Glomerular visceral epithelial cell (primary cell): ENCODE results near the gene EIF5A.

Source experiments
- DNase-seq: peaks from one replicate; pipeline ENCODE4 v3.0.0-alpha.2; 2016; ENCODE audit errors: extremely low spot score

Gene EIF5A

DNA sequence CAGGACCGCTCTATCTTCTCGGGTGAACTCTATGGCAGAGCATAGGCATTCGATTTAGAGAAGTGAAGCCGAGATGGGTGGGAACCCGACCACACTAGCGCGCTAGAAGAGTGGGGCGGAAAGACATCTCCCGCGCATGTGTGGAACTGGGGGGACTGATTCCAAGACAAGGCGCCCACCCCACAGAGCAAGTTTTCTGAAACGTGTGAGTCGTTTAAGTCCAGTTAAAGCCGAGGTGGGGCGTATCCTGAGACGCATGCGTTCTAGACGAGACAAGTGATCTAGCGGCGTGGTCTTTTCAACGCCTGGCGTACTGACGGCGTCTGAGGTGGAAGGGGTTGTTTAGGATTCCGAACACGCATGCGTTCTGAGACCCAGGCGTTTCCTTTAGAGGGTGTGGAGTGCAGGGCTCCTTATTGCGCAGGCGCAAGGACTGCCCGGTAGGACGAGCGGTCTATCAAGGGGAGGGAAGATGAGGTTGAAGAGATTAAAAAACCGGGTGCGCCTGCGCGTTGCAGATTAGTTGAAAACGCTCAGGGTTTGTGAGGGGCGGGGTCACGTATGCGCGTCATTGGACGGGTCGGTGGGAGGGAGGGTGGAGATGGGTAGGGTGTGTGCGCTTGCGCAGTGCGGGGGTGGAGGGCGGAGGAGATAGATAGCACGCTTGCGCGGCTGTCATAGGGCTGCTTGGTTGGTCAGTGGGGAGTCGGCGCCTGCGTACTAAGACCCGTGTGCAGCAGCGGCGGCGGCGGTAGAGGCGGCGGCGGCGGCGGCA is at the start of gene EIF5A:
EIF5A (plus strand) TSS at position 718 of the 775 bp plus-strand sequence. CDS start 2,008 bp downstream, outside the sequence.
- DNase-seq = peak; percentile 100

DNA sequence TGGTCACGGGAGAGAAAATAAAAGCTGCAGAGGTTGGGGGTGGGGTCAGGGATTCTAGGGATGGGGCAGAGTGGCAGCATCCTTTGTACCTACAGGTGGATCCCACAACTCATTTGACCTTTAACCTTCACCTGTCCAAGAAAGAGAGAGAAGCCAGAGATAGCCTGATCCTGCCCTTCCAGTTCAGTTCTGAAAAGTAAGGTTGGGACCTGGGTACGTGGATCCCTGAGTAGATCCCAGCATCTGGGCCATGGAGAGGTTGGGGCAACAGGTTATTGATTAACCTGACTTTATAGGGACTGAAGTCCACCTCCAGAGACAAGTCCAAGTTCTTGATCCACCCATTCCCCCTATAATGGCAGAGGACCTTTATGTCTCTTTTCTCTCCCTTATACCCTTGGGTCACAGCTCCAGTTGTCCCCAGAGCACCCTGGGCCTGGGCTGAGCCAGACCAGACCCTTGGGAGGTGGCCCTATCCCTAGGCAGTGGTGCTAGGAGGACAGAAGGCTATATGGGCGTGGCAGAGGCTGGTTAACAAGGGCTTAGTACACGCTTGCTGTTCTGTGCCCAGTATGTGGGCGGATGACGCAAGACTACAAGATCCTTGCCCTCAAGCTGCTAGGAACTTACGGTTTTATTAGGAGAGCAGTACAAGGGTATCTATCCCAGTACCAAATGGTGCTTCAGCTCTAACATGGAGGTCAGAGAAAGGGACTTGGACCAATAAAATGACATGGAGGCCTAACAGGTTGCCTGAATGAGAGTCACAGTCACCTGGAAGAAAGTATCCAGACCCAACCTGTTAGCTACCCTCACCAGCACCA is 48.5 kb upstream of the EIF5A start:
- DNase-seq = no peak

DNA sequence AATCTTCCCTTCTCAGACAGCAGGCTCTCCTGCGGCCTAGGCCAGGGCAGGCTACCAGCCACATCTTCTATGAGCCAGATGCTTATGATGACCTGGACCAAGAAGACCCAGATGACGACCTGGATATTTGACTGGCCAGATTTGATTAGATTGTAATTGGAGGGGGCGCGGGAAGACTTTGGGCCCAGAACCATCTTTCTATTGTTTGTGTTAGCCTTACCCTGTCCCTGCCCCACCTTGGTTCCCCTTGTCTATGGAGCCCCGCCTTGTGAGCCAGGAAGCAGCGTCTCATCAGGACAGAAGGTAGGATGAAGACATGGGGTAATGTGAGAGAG is 47.9 kb upstream of the EIF5A start:
- DNase-seq = no peak

DNA sequence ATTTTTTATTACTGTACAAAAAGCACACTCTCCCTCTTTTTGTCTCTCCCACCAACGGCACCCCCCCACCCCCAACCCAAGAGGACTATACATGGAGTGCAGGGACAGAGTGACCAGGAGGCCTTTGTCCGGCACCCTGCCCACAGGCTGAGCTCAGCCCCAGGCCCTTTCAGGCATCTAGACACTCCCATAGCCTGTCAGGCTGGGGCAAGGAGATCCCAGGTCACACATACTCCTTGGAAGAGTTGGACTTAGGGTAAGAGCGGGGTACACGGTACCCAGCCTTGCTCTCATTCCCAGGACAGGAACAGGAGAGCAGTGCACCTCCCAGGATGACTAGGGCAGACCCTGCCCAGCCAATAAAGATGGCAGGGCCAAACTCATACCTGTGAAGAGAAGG is 47.3 kb upstream of the EIF5A start:
- DNase-seq = no peak

DNA sequence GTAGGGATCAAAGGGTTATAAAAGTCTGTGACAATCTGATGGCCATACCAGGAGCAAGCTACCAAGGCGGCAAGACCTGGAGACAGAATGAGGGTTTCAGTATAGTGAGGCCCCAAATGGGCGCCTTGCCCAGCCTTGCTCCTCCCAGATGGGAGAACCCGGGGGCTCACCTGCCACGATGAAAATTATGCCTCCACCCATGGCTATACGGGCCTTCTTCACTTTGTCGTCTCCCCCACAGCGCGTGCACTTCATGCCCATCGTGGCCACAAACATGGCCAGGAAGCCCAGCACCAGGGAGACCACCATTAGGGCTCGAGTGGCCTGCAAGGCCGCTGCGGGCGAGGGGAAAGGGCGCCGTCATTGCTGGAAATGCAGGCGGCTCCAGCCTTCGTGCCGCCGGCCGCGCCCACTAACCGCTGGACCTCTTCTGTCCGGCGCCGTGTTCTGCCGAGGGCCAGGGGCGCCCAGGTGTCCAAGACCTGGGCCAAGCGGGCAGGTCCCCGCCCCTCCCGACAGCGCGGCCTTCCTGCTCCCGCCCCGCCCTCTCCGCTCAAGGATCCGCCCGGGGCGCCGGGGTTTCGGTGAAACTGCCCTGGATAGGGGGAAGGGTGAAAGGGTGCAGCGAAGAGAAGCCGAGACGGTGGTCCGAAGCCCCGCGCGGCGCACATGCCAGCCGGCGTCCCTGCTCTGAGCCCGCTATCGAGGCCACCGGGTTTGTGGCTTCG is 46.6 kb upstream of the EIF5A start:
- no peak for DNase-seq

DNA sequence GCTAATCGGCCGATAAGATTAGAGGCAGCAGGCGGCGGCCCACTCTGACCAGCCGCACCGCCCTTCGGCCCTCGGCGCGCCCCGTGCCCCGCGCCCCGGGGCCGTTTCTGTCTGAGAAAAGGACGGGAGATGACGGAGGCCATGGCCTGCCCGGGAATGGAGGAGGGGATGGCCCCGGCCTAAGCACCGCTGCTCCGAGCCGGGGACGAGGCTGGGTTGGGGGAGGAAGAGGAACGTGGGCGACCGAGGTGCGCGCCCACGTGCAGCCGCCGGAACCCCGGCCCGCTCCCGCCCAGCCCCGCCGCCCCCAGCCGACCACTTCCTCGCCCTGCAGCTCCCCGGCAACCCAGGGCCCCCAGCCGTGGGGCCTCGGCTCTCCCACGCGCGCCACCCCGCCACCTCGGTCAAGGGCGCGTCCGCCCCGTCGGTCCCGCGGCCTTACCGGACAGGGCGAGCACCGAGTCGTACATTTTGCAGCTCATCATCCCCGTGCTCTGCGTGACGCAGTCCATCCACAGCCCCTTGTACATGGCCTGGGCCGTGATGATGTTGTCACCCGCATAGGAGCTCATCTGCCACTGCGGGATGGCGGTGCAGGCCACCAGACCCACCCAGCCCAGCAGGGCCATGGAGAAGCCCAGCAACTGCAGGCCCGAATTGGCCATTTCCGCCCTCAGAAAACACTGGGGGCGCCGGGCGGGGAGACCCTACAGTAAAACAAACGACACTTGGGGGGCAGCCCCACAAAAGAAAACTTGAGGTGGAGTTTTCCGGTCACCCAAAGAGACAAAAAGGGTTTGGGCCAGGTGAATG is 45.8 kb upstream of the EIF5A start:
- DNase-seq = no peak

DNA sequence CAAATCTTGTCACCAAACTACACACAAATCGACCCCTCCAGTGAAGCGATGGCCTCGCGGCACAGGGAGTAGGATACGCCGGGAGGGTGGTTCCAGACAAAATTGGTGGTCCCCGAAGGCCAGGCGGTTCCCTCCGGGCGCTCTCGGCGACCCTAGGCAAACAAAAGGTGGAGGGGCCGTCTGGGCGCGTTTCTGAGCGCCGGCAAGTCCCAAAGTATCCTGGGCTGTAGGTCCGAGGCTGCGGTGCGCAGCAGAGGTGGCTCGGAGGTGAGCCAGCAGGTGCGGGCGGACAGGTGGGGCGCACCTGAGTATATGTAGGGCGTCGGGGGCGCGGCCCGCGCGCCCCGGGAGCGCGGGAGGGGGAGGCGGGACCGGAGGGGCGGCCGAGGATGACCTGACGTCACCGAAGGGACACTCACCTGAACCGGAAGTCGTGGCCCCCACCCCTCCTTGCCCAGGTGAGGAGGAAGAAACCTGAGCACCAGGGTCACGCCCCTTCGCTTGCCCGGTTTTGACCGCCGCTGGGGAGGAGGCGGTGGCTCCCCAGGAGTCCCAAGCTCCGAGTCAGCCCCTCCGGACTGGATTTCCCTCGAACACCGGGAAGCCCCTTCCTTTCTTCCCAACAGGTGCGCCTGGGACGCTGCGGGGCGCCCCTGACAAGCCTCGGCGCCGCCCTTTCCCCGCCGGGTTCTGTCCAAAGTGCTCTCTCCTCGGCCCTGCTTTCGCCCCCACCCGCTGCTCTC is 45.1 kb upstream of the EIF5A start, which contains the start of gene CLDN7:
CLDN7 (minus strand) TSS at position 287 of the 743 bp plus-strand sequence. CDS start 435 bp downstream, outside the sequence.
- DNase-seq = no peak

DNA sequence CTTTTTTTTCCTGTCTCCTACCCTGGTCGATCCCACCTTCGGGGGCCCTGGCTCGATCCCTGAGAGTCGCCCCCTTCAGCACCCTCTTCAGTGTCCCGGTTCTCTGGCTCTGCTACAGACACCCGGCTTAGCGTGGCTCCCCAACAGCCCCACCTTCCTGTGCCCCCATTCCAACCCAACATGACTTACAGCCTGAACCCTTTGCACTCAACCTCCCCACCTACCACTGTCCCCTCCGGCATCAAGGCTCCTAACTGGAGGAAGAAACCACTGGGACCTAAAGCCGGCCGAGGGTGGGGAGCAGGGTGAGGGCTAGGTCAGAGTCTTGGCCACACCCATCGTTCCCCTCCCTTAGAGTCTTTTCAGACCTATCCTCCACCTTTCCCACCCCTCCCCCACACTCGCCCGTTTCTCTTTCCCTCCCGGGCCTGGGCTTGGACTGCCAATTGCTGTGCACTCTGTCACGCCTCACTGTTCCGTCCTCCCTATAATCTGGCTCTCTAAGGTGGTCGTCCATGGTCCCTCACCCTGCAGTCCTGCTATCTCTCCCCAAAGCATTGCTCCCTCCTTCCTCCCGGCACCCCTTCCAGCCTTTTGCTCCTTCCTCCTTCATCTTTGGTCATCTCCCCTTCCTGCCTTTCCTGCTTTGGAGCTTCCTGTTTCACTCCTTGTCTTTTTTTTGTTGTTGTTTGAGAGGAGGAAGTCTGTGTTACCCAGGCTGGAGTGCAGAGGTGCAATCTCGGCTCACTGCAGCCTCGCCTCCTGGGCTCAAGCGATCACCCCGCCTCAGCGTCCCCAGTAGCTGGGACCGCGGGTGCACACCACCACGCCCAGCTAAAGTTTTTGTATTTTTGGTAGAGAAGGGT is 44.3 kb upstream of the EIF5A start:
- DNase-seq = no peak

DNA sequence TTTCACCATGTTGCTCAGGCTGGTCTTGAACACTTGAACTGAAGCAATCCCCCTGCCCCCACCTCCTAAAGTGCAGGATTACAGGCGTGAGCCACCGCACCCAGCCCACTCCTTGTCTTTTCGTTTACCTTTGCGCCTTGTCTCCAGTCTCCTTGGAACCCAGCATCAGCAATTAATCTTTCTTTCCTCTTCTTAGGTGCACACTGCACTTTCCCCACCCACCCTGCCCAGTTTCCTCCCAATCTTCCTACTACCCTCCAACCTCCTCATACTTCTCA is 43.7 kb upstream of the EIF5A start:
- DNase-seq = no peak

DNA sequence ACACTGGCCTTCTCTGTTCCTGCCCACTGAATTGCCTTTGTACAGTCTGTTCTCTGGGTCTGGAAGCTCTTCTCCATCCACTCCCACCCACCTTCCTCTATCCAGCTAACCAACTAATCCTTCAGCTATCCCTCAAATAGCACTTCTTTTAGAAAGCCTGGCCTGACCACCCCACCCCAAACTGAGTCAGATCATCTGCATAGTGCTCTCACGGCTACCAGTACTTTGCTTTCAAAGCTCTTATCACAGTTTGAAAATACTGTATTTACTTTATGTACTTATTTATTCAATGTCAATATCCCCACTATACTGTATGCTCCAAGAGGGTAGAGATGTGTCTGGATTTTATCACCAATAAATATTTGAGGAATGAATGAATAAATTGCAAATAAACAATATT is 40.6 kb upstream of the EIF5A start:
- no peak for DNase-seq

DNA sequence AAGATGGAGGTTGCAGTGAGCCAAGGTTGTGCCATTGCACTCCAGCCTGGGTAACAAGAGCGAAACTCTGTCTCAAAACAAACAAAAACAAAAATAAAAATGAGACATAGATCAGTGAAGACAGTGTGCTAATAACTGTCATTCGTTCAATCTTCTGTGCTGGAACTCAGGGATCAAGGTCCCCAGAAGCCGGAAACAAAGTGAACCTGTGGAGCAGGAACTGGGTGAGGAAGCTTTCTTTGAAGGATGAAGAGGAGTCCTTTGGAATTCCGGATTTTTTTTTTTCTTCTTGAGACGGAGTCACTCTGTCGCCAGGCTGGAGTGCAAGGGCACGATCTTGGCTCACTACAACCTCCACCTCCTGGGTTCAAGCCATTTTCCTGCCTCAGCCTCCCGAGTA is 28.0 kb upstream of the EIF5A start:
- no peak for DNase-seq

DNA sequence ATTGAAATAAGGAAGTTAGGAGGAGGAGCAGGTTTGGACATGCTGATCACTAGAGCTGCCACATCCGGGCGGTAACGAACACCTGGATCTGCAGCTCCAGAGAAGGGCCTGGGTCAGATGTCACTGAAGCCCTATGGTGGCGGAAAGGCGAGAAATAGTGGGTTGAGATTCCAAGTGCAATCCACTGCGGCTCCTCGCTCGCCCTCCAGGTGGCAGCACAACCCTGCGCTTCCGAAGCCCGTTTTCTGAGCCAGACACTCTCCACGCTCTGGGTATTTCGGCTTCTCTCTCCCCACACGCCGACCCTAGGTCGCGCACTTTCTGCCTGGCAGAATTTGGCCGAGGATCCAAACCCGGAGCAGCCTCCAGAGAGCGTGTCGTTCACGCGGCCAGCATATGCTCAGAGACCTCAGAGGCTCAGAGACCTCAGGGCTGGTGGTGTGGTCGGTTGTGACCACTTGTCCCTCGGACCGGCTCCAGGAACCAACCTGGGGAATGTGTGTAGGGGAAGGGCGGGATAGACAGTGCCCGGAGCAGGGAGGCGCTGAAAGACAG is 26.8 kb upstream of the EIF5A start:
- peak; percentile 83 for DNase-seq

DNA sequence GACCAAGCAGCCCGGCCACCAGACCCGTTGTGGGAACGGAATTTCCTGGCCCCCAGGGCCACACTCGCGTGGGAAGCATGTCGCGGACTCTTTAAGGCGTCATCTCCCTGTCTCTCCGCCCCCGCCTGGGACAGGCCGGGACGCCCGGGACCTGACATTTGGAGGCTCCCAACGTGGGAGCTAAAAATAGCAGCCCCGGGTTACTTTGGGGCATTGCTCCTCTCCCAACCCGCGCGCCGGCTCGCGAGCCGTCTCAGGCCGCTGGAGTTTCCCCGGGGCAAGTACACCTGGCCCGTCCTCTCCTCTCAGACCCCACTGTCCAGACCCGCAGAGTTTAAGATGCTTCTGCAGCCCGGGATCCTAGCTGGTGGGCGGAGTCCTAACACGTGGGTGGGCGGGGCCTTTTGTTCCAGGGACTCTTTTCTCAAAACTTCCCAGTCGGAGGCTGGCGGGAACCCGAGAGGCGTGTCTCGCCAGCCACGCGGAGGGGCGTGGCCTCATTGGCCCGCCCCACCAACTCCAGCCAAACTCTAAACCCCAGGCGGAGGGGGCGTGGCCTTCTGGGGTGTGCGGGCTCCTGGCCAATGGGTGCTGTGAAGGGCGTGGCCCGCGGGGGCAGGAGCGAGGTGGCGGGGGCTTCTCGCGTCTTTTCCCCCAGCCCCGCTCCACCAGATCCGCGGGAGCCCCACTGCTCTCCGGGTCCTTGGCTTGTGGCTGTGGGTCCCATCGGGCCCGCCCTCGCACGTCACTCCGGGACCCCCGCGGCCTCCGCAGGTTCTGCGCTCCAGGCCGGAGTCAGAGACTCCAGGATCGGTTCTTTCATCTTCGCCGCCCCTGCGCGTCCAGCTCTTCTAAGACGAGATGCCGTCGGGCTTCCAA is 26.1 kb upstream of the EIF5A start, which contains the start of gene SLC2A4:
SLC2A4 (plus strand) TSS at position 645 of the 879 bp plus-strand sequence; CDS start at position 862, 217 bp downstream.
- peak; percentile 93 for DNase-seq

DNA sequence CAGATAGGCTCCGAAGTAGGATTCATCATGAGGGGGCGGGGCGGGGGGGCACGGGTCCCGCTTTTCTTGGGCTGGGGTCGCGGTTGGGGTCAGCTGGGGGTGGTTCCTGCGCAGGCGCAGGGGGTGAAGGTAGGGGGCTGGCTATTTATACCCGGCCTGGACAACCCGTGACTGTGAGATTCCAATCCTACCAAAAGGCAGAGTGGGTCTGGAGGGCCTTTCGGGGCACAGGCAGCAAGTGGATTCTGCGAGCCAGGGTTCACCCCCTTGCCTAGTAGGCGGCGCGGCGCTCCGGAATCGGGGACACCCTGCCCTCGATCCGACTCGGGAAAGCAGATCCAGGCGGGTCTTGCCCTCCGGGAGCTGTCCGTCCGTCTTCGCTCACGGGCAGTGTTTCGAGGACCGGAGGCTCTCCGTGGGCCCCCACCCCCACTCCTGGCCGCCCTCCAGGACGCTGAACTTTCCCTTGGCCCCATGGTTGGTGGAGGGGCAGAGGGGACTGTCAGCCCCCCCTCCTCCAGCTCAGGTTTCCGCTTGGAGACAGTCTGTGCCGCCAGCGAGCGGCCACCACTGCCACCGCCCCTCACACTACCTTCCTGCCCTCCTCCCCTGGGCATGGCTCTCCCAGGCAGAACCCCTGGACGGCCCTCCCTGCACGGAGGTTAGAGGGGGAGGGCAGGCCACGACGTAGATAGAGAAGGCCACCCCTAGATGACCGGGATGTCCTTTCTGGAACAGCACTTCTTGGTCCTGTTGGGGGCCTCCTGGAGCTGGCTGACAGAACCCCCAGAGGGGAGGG is 25.3 kb upstream of the EIF5A start:
- no peak for DNase-seq

DNA sequence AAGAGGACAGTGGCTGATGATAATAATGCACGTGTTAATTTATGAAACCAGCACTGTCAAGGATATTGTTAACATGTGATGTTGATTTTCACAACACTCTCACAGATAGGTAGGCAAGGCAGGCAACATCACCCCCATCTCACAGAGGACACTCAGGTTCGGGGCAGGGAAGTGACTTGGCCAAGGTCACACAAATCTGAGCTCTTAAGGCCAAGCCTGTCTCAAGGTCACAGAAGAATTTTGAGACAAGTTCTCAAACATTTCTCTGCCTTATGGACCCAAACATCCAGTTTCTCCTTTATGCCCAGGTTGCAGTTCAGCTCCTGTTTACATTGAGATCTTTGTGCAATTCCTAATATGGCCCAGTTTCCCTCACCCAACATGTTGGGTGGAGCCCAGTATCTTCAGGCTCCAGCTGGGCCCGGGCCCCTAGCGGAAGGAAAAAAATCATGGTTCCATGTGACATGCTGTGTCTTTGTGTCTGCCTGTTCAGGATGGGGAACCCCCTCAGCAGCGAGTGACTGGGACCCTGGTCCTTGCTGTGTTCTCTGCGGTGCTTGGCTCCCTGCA is 24.6 kb upstream of the EIF5A start:
- DNase-seq = no peak

DNA sequence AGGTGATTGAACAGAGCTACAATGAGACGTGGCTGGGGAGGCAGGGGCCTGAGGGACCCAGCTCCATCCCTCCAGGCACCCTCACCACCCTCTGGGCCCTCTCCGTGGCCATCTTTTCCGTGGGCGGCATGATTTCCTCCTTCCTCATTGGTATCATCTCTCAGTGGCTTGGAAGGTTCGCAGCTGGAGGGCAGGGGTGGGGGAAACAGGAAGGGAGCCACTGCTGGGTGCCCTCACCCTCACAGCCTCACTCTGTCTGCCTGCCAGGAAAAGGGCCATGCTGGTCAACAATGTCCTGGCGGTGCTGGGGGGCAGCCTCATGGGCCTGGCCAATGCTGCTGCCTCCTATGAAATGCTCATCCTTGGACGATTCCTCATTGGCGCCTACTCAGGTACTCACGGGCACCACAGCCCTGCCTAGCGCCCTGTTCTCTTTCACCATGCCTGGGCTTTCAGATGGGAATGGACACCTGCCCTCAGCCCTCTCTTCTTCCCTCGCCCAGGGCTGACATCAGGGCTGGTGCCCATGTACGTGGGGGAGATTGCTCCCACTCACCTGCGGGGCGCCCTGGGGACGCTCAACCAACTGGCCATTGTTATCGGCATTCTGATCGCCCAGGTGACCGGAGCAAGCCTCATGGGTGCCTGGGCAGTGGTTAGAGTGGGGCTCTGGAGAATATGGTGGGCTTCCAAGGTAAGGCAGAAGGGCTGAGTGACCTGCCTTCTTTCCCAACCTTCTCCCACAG is 23.8 kb upstream of the EIF5A start:
- no peak for DNase-seq

DNA sequence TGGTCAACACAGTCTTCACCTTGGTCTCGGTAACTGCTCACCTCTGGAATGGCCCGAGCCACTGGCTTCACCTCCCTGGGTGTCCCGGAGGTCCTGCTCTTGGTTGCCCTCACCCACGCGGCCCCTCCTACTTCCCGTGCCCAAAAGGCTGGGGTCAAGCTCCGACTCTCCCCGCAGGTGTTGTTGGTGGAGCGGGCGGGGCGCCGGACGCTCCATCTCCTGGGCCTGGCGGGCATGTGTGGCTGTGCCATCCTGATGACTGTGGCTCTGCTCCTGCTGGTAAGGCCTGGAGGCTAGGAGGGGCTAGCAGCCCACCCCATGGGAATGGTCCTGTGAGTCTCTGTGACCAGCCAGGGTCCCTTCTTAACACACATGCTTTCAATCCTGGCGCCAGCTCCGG is 22.5 kb upstream of the EIF5A start:
- no peak for DNase-seq
